GM18519 (cell line): ENCODE measurements around the gene UHRF2.
"Not testable (repeated sequence)": the region's sequence is repeated elsewhere in the genome, so short reads cannot be mapped to it uniquely, and the experiment has no call there.

Experiments used
- ATAC-seq: cut with Tn5 transposase; IDR thresholded peaks from one replicate; pipeline ENCODE4 v1.9.1; 2021; ENCODE audit warnings: mild to moderate bottlenecking, moderate library complexity; ENCODE audit not compliant: unreplicated experiment, low FRiP score

The UHRF2 gene, protein sequence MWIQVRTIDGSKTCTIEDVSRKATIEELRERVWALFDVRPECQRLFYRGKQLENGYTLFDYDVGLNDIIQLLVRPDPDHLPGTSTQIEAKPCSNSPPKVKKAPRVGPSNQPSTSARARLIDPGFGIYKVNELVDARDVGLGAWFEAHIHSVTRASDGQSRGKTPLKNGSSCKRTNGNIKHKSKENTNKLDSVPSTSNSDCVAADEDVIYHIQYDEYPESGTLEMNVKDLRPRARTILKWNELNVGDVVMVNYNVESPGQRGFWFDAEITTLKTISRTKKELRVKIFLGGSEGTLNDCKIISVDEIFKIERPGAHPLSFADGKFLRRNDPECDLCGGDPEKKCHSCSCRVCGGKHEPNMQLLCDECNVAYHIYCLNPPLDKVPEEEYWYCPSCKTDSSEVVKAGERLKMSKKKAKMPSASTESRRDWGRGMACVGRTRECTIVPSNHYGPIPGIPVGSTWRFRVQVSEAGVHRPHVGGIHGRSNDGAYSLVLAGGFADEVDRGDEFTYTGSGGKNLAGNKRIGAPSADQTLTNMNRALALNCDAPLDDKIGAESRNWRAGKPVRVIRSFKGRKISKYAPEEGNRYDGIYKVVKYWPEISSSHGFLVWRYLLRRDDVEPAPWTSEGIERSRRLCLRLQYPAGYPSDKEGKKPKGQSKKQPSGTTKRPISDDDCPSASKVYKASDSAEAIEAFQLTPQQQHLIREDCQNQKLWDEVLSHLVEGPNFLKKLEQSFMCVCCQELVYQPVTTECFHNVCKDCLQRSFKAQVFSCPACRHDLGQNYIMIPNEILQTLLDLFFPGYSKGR

DNA sequence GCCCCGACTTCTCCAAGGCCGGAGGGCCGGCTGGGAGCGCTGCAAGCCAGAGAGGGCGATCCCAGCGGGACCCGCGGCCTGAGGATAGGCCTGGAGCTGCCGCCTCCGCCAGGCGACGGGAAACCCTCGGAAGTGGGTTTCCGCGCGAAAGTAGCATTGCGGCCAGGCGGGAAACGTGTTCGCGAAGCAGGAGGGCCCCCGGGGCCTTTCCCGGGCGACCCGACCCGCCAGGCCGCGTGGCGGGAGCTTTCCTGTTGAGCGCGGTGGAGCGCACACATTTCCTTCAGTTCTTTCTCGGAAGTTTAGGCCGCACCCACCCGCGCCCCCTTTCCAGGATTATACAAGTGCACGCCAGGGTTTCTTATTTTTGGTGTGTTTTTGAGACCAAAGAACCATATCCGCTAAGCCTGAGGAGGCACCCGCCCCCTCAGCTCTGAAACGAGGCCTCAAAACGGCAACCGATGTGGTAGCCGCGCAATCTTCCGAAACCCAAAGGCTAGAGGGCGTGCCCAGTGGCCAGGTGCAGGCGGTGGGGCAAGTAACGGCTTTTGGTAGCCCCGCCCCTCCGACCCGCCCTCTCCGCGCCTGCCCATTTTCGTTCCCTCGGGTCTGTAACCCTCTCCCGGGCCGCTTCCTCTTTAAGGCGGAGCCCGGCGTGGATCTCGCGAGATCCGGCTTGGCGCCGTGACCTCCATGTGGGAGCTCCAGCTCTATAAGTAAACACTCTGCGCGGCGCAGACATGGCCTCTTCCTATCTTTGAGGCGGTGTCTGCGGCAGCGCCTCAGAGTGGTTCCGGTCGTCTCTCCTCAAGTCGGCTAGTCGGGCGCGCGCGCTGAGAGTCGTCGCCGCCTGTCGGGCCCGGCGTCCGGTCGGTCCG lies at the start of gene UHRF2:
Gene UHRF2, plus strand, starts transcription at position 713 of the 878 bp plus-strand sequence. CDS start 292 bp downstream, outside the sequence.
- ATAC-seq, result peak; percentile 72

- no peak for ATAC-seq
These were observed 45.7 kb upstream of the UHRF2 start for GRCh38 chr9:6367128-6367890.

- no peak for ATAC-seq
These were observed 44.2 kb upstream of the UHRF2 start for GRCh38 chr9:6368831-6369230.

GRCh38 chr9:6381477-6382012 lies 31.5 kb upstream of the UHRF2 start:
- ATAC-seq, result not testable (repeated sequence)

GRCh38 chr9:6382681-6383080 lies 30.3 kb upstream of the UHRF2 start:
- no peak for ATAC-seq

- no peak for ATAC-seq
These were observed 29.3 kb upstream of the UHRF2 start for GRCh38 chr9:6383551-6384225.

- no peak for ATAC-seq
These were observed 28.3 kb upstream of the UHRF2 start for GRCh38 chr9:6384732-6385131.

DNA sequence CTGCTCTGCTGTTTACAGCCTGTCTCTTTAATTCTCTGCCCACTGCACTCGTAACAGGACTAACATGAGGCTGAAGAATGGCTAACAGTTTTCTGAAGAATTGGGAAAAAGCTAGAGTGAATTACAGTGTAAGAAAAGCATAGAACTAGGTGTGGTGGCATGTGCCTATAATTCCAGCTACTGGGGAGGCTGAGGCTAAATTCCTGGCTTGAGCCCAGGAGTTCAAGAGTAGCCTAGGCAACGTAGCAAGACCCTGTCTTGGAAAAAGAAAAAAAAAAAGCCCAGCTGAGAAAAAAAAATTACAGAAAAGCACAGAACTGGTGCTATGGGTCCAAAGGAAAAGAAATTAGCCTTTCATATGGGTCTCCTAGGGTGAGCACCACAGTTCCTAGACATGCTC lies 13.9 kb upstream of the UHRF2 start:
- ATAC-seq, result no peak

GRCh38 chr9:6405371-6405770 lies 7.6 kb upstream of the UHRF2 start:
- no peak for ATAC-seq

DNA sequence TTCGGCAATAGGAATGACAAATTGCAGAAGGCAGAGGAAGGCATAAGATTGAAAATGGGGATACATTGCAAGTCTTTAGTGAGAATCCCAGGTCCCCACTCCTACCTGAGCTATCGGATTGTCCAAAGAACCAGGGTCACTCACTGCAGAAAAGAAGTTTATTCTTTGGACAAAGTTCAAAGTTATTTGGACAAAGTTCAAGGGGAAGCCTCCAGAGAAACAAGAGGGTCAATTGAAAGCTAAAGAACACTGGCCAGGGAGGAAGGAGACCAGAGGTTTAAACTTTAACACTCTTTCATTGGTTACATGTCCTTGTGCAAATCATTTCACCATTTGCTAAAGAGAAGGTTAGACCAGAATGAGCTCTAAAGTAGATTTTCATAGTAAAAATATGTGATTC lies 5.2 kb upstream of the UHRF2 start:
- no peak for ATAC-seq

DNA sequence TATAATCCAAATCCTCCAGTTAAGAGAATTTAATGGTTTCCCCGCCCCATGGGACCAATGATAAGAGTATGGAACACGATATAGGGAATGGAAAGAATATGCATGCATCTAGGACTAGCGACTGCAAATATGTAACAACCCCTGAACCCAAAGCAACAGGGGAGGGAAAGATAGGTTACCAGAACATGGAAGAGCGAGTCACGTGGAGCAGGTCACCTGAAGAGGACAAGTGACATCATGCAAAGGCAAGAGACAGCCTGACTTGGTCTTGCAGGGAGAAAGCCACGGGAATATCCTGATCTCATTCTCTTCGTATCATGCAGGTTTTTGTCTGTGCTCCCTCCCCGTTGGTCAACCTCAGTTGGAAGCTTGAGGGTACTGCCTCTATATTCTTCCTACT lies 4.7 kb upstream of the UHRF2 start:
- ATAC-seq, result no peak

GRCh38 chr9:6409811-6410210 lies 3.2 kb upstream of the UHRF2 start:
- ATAC-seq, result no peak

GRCh38 chr9:6410633-6411032 lies 2.4 kb upstream of the UHRF2 start:
- ATAC-seq, result no peak

- peak; percentile 4 for ATAC-seq
These were observed 607 bp downstream of the UHRF2 start for GRCh38 chr9:6413365-6414246.

GRCh38 chr9:6414247-6414641 lies 1.2 kb downstream of the UHRF2 start:
- ATAC-seq, result no peak

DNA sequence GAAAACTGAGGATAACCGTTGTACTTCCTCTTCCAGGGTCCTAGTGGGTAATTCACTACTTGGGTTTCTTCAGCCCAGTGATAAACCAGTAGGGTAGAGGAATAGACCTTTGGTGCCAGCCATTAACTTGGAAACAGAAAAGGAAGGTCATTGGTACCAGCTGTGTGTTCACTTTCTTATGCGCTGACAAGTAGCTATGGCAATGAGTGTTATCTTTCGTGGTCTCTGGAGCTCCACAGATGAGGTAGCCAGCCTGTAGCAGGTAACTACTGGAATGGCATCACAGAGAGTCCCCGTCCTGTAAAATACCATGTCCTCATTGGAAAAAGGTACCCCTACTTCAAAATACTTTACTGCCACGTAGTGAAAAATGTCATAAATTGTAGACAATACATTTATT lies 2.3 kb downstream of the UHRF2 start:
- no peak for ATAC-seq

DNA sequence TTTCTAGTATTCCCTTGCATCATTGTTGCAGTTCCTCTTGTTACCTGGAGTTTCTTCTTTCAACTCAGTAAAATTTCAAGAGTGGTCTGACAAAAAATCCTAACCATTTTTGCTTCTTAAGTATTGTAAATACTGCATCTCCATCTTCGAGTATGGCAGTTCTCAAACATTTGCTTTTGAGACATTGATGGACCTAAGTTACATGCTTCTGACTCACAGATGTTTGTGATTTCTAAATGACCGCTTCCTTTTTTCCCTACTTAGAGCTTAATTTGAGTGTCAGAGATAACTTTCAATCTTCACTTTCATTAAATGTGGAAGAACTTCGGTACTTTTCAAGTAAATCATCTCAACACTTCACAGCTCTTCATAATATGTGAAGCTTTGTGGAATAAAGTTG lies 4.2 kb downstream of the UHRF2 start:
- no peak for ATAC-seq

DNA sequence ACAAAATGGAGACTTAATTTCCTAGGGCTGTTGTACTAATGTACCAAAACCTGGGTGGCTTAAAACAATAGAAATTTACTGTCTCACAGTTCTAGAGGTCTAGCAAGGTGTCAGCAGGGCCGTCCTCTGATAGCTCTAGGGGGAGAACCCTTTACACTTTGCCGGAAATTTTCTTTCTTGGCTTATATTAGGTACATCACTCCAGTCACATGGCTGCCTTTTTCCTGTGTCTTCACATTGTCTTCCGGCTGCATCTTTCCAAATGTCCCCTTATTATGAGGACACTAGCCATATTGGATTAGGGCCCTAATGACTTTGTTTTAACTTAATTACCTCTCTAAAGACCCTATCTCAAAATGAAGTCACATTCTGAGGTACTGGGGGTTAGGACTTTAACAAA lies 5.8 kb downstream of the UHRF2 start:
- no peak for ATAC-seq
